HL-60 (cell line): Measurements from ENCODE around the gene CMPK2.
A peak's percentile ranks its signal among the peaks of the same experiment; 100 is the strongest.
"Not testable (repeated sequence)": the region's sequence is repeated elsewhere in the genome, so short reads cannot be mapped to it uniquely, and the experiment has no call there.

Source experiments
- DNase-seq, 2 experiments: peaks; one replicate each; pipeline ENCODE4 v3.0.0-alpha.2; 2010 to 2020; ENCODE audit warnings: low read depth in 1 of 2, low spot score in 1 of 2
- H3K27ac ChIP-seq: fragments of 250-450 bp; sonication (Bioruptor Pico); replicated peaks from 2 replicates; pipeline ENCODE4 v1.5.1; 2020; ENCODE audit warnings: mild to moderate bottlenecking, moderate library complexity
- H3K27me3 ChIP-seq: fragments of 250-450 bp; sonication (Bioruptor Pico); 2 replicates; pipeline ENCODE4 v1.5.1; 2021; ENCODE audit warnings: mild to moderate bottlenecking, moderate library complexity; ENCODE audit not compliant: insufficient read depth, poor library complexity, severe bottlenecking
- H3K4me3 ChIP-seq: replicated peaks from 2 replicates; pipeline ENCODE4 v1.5.1; 2011; ENCODE audit warnings: mild to moderate bottlenecking, control low read depth, low read length; ENCODE audit not compliant: insufficient read depth
- CTCF ChIP-seq: IDR thresholded peaks from one replicate; pipeline ENCODE4 v1.5.1; 2011; ENCODE audit warnings: low read length, control low read depth, inconsistent platforms; ENCODE audit not compliant: insufficient read depth
- GABPA ChIP-seq: IDR thresholded peaks from 2 replicates; pipeline ENCODE4 v1.6.1; 2012; ENCODE audit warnings: low read depth
- POLR2AphosphoS5 ChIP-seq: IDR thresholded peaks from 2 replicates; pipeline ENCODE4 v1.6.1; 2012; ENCODE audit warnings: low read depth
- REST ChIP-seq: IDR thresholded peaks from 2 replicates; pipeline ENCODE4 v1.6.1; 2012; ENCODE audit warnings: low read depth; ENCODE audit not compliant: insufficient replicate concordance
- SPI1 ChIP-seq: IDR thresholded peaks from 2 replicates; pipeline ENCODE4 v1.6.1; 2012; ENCODE audit warnings: low read depth, mild to moderate bottlenecking, borderline replicate concordance

The CMPK2 gene

DNA sequence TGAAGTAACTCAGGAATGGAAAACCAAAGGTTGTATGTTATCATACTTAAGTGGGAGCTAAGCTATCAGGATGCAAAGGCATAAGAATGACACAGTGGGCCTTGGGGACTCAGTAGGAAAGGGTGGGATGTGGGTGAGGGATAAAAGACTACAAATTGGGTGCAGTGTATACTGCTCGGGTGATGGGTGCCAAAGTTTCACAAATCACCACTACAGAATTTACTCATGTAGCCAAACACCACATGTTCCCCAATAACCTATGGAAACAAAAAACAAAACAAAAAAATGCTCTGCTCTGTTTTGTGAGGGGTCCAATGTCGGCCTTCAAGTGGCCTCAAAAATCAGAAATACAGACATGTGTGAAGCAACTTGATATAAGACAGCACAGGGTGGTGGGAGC is 42.6 kb upstream of the CMPK2 start:
- H3K4me3 ChIP-seq = no peak overlapping the region
- DNase-seq = no peak
- no peaks in the 10 kb centered on the region for H3K27me3 ChIP-seq
- TF ChIP-seq REST = no peak
- no peak for TF ChIP-seq SPI1
- no peak for TF ChIP-seq CTCF
- TF ChIP-seq GABPA = no peak
- no peak for TF ChIP-seq POLR2AphosphoS5
- H3K27ac ChIP-seq = no peak overlapping the region

DNA sequence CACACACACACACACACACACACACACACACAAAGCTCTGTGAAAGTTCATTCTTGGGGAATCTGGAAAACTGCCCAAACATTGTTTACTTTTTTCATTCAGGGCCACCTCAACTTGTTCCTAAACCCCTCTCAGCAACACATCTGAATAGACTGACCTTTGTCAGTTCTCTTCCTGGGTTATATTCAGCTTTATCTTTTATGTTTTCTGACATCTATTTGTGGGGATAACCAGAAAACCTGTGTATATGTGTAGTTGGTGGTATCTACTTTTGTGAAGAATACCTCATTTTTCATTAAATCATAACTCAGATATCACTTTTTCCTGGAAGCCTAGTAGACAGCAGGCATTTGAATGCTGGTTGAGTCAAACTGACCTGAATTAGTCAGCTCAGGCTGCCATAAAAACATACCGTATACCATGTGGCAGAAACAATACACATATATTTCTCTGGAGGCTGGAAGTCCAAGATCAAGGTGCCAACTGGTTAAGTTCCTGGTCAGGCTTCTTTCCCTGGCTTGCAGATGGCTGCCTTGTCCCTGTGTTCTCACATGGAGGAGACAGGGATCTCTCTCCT is 40.5 kb upstream of the CMPK2 start:
- Histone ChIP-seq H3K4me3 (no peak overlapping the region), H3K27me3 (no peaks in the 10 kb centered on the region), H3K27ac (no peak overlapping the region)
- TF ChIP-seq POLR2AphosphoS5 = no peak
- no peak for TF ChIP-seq GABPA
- no peak for DNase-seq

- H3K27me3 ChIP-seq = no peaks in the 10 kb centered on the region
- no peak for DNase-seq
- H3K4me3 ChIP-seq = no peak overlapping the region
- TF ChIP-seq POLR2AphosphoS5 = no peak
- H3K27ac ChIP-seq = no peak overlapping the region
Measured at GRCh38 chr2:6905668-6906067, 40.0 kb upstream of the CMPK2 start.

GRCh38 chr2:6902581-6902980 is 36.9 kb upstream of the CMPK2 start:
- H3K27ac ChIP-seq, H3K27me3 ChIP-seq, H3K4me3 ChIP-seq, DNase-seq: not testable (repeated sequence)

GRCh38 chr2:6896930-6897759 is 31.4 kb upstream of the CMPK2 start:
- no peaks in the 10 kb centered on the region for H3K27me3 ChIP-seq
- TF ChIP-seq CTCF = peak; percentile 25
- TF ChIP-seq GABPA = no peak
- no peak for DNase-seq
- H3K27ac ChIP-seq = no peak overlapping the region
- H3K4me3 ChIP-seq = no peak overlapping the region

- TF ChIP-seq SPI1 = no peak
- no peak for TF ChIP-seq POLR2AphosphoS5
- TF ChIP-seq CTCF = no peak
- TF ChIP-seq GABPA = no peak
- TF ChIP-seq REST = no peak
- H3K4me3 ChIP-seq = no peak overlapping the region
- no peak for DNase-seq
- no peaks in the 10 kb centered on the region for H3K27me3 ChIP-seq
- H3K27ac ChIP-seq = no peak overlapping the region
Measured at GRCh38 chr2:6893876-6894482, 28.3 kb upstream of the CMPK2 start.
